ENCODE data around the gene RASA4B.

- TF ChIP-seq CTCF (IDR thresholded peaks at IDR 0.05 in 2 of 3, conservative IDR thresholded peaks at IDR 0.05 in 1 of 3; ENCODE audit: borderline replicate concordance in 1 of 3, insufficient read depth in 1 of 3, low read depth in 2 of 3, low read length in 2 of 3) (peak; percentile 46 to 67 (median 50); a peak in 5 of 6 replicates), POLR2A (IDR thresholded peaks at IDR 0.05; ENCODE audit: borderline replicate concordance, extremely low read depth, insufficient read depth, insufficient read length) (no peak), EGR1 (IDR thresholded peaks at IDR 0.05; ENCODE audit: low read depth) (peak; percentile 45; the same call in 1 of the 2 replicates), MAX (IDR thresholded peaks at IDR 0.05) (no peak), TCF7L2 (IDR thresholded peaks at IDR 0.05; ENCODE audit: borderline replicate concordance, extremely low read depth, insufficient read depth, insufficient read length) (no peak), ATF3 (IDR thresholded peaks at IDR 0.05) (no peak), EZH2phosphoT487 (IDR thresholded peaks at IDR 0.05; ENCODE audit: borderline replicate concordance) (no peak), SP1 (IDR thresholded peaks at IDR 0.05; ENCODE audit: low read depth) (no peak), SIN3A (IDR thresholded peaks at IDR 0.05; ENCODE audit: low read depth) (no peak)
Observed at GRCh38 chr7:102450242-102450641, 67.3 kb downstream of the RASA4B start.
